ENCODE measurements around the gene FOXP1.

Gene FOXP1

DNA sequence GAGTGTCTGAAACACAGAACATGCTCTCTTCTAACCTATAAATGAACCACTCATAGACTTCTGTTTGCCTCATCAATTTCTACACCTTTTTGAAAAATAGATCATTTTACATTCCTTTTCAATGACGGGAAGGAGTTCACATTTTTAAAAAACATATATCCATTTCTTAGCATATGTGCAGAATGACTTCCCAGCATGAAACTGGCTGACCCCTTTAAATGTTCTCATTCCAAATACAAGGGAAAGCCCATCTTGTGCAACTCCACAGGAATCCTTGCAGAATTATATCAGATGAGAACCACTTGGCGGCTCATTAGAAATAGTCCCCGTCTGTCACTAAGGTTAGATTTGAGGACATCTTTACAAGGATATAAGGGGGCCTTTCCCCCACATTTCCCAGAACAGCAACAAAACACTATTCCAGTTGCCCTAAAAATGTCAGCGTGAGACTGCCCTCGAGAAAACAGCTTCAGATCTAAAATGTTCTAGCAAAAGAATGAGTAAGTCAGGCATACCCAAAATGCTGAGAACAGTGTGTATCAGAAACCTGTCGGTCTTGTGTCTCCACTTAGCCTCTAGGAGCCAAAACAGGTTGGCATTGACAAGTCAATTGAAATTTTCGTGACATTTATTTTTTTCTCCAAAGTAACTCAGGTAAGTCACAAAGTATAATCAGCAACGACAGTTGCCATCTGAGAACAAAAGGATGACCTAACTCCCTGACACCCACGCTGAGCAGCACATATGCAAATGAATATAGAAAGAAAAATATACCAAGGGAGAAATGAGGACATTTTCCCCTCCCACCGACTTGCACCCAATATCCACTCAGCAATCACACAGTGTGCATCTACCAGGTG lies 63.1 kb downstream of the FOXP1 start:
- ATAC-seq: no peak
- TF ChIP-seq ZFP30 (CRISPR knock-in tag; IDR thresholded peaks at IDR 0.05): no peak
- no peak for TF ChIP-seq CREB5 (CRISPR knock-in tag; IDR thresholded peaks at IDR 0.05; ENCODE audit: low read depth)
- TF ChIP-seq TOX (CRISPR knock-in tag; IDR thresholded peaks at IDR 0.05; ENCODE audit: borderline replicate concordance): no peak
- no peak for TF ChIP-seq GLIS3 (CRISPR knock-in tag; IDR thresholded peaks at IDR 0.05)
- TF ChIP-seq, protein P1, sequence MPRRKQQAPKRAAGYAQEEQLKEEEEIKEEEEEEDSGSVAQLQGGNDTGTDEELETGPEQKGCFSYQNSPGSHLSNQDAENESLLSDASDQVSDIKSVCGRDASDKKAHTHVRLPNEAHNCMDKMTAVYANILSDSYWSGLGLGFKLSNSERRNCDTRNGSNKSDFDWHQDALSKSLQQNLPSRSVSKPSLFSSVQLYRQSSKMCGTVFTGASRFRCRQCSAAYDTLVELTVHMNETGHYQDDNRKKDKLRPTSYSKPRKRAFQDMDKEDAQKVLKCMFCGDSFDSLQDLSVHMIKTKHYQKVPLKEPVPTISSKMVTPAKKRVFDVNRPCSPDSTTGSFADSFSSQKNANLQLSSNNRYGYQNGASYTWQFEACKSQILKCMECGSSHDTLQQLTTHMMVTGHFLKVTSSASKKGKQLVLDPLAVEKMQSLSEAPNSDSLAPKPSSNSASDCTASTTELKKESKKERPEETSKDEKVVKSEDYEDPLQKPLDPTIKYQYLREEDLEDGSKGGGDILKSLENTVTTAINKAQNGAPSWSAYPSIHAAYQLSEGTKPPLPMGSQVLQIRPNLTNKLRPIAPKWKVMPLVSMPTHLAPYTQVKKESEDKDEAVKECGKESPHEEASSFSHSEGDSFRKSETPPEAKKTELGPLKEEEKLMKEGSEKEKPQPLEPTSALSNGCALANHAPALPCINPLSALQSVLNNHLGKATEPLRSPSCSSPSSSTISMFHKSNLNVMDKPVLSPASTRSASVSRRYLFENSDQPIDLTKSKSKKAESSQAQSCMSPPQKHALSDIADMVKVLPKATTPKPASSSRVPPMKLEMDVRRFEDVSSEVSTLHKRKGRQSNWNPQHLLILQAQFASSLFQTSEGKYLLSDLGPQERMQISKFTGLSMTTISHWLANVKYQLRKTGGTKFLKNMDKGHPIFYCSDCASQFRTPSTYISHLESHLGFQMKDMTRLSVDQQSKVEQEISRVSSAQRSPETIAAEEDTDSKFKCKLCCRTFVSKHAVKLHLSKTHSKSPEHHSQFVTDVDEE (CRISPR knock-in tag; IDR thresholded peaks at IDR 0.05): no peak
- TF ChIP-seq, protein P2, sequence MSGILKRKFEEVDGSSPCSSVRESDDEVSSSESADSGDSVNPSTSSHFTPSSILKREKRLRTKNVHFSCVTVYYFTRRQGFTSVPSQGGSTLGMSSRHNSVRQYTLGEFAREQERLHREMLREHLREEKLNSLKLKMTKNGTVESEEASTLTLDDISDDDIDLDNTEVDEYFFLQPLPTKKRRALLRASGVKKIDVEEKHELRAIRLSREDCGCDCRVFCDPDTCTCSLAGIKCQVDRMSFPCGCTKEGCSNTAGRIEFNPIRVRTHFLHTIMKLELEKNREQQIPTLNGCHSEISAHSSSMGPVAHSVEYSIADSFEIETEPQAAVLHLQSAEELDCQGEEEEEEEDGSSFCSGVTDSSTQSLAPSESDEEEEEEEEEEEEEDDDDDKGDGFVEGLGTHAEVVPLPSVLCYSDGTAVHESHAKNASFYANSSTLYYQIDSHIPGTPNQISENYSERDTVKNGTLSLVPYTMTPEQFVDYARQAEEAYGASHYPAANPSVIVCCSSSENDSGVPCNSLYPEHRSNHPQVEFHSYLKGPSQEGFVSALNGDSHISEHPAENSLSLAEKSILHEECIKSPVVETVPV (CRISPR knock-in tag; IDR thresholded peaks at IDR 0.05): no peak
- TF ChIP-seq, protein P3, sequence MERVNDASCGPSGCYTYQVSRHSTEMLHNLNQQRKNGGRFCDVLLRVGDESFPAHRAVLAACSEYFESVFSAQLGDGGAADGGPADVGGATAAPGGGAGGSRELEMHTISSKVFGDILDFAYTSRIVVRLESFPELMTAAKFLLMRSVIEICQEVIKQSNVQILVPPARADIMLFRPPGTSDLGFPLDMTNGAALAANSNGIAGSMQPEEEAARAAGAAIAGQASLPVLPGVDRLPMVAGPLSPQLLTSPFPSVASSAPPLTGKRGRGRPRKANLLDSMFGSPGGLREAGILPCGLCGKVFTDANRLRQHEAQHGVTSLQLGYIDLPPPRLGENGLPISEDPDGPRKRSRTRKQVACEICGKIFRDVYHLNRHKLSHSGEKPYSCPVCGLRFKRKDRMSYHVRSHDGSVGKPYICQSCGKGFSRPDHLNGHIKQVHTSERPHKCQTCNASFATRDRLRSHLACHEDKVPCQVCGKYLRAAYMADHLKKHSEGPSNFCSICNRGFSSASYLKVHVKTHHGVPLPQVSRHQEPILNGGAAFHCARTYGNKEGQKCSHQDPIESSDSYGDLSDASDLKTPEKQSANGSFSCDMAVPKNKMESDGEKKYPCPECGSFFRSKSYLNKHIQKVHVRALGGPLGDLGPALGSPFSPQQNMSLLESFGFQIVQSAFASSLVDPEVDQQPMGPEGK (CRISPR knock-in tag; IDR thresholded peaks at IDR 0.05; ENCODE audit: borderline replicate concordance): no peak
- TF ChIP-seq ZC3H10 (CRISPR knock-in tag; IDR thresholded peaks at IDR 0.05): no peak
- no peak for TF ChIP-seq ARNTL (CRISPR knock-in tag; IDR thresholded peaks at IDR 0.05; ENCODE audit: borderline replicate concordance, low read depth)
- no peak for TF ChIP-seq TCF4 (CRISPR knock-in tag; IDR thresholded peaks at IDR 0.05; ENCODE audit: borderline replicate concordance)

GRCh38 chr3:71518089-71518488 lies 65.4 kb downstream of the FOXP1 start:
- no peak for TF ChIP-seq TOX (CRISPR knock-in tag; IDR thresholded peaks at IDR 0.05; ENCODE audit: borderline replicate concordance)
- no peak for TF ChIP-seq OSR1 (CRISPR knock-in tag; IDR thresholded peaks at IDR 0.05)
- TF ChIP-seq ZNF8 (CRISPR knock-in tag; IDR thresholded peaks at IDR 0.05): no peak
- TF ChIP-seq, protein P2 (CRISPR knock-in tag; IDR thresholded peaks at IDR 0.05): no peak
- ATAC-seq: no peak

GRCh38 chr3:71517271-71517791 lies 66.2 kb downstream of the FOXP1 start:
- TF ChIP-seq ISL1 (CRISPR knock-in tag; IDR thresholded peaks at IDR 0.05) (peak; percentile 73), ZNF565 (CRISPR knock-in tag; conservative IDR thresholded peaks at IDR 0.05; ENCODE audit: low read depth) (no peak), TOX (CRISPR knock-in tag; IDR thresholded peaks at IDR 0.05; ENCODE audit: borderline replicate concordance) (no peak)
- ATAC-seq: peak; percentile 60

DNA sequence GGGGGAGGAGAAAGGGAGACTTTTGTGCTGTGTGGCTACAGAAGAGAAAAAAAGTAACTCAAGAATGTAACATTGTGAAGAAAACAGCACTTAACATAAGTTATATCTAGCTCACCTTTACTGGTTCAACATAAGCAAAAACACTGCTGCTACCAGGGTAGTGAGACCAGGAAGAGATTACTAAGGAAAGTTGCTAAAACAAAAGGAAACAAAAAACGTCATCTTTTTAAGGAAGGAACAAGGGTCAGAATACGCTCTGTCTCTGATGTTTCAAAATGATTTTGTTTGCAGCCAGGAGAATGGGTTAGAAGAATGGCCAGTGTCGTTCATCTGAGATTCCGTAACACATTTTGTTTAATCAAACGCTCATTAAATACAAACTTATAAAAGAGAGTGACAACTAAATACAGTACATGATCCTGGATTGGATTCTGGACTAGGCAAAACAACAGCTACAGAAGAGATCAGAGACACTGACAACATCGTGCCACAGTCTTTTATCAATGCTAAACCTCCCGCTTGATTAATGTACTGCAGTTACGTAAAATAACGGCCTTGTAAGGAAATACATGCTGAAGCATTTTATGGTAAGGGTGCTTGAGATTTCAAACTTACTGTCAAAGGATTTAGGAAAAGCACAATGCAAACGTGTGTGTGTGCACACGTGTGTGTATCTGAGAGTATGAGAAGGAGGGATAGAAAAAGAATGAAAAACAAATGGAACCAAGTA lies 67.7 kb downstream of the FOXP1 start:
- no peak for TF ChIP-seq ARNTL (CRISPR knock-in tag; IDR thresholded peaks at IDR 0.05; ENCODE audit: borderline replicate concordance, low read depth)
- ATAC-seq: no peak

All from SK-N-SH treated with all-trans-retinoic acid at 6 μM for 48 hours (cell line).